NCI-H146 (cell line): ENCODE data around the gene HCK.

Source experiments
- DNase-seq: peaks from one replicate; lab custom pipeline; 2025; lab: John Stamatoyannopoulos, UW

HCK gene

GRCh38 chr20:32062776-32063170 is 10.7 kb downstream of the HCK start:
- no peak for DNase-seq

- DNase-seq: no peak
Measured at GRCh38 chr20:32063695-32064094, 11.7 kb downstream of the HCK start.

DNA sequence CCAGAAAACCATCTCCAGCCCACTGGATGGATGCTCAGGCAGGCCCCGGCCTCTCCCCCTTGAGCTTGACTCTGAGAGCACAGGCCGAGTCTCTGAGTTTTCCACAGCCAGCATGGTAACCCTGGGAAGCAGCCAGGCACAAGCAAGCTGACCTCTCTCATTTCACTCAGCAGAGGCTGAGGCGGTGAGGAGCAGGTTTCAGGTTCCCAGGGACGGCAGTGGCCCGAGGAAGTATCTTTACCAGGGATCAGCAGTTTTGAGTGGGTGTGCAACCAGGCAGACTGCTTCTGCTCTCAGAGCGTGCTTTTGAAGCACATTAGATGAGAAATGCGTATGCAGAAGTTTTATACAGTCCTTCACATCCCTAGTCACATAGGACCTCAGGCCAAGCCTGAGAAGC is 12.6 kb downstream of the HCK start:
- no peak for DNase-seq

- no peak for DNase-seq
Measured at GRCh38 chr20:32067234-32067821, 15.3 kb downstream of the HCK start.

- DNase-seq: no peak
Measured at GRCh38 chr20:32068174-32068573, 16.1 kb downstream of the HCK start.

GRCh38 chr20:32069711-32070110 is 17.7 kb downstream of the HCK start:
- no peak for DNase-seq

- no peak for DNase-seq
Measured at GRCh38 chr20:32070282-32070681, 18.2 kb downstream of the HCK start.

DNA sequence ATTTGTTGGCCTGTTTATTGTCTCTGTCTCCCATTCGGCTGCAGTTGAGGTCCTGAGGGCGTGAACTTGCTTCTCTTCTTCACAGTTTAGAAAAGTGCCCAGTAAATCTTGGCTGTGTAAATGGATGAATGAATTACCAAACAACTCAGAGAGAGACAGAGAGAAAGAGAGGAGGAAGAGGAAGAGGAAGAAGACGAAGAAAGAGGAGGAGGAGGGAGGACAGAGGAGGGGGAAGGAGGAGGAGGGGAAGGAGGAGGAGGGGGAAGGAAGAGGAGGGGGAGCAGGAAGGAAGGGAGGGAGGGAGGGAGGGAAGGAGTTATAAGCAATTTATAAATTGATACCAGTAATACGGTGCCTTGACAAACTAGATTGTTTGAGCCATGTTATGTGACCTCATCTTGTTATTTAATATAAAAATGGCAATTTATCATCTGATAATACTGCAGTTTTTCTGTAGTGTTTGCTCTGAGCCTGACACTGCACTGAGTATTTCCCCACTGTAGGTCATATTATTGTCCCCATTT is 18.7 kb downstream of the HCK start:
- no peak for DNase-seq

GRCh38 chr20:32071395-32072167 is 19.5 kb downstream of the HCK start:
- DNase-seq: no peak

- no peak for DNase-seq
Measured at GRCh38 chr20:32072168-32072750, 20.2 kb downstream of the HCK start.

DNA sequence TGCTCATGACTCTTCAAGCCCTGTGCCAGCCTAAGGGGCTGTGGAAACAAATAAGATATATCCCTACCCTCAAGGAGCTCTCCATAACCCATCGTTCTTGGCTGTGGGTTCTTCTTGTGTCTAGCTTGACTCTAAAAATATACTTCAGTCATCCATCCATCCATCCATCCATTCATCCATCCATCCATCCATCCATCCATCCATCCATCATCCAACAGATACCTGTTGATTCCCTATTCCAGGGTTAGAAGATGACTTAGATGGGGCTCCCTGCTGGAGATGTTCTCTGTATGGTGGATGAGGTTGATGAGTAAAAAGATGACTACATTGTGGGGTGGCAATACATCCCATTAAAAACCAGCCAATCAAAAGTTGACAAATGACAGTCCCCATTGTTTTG is 23.5 kb downstream of the HCK start:
- no peak for DNase-seq

DNA sequence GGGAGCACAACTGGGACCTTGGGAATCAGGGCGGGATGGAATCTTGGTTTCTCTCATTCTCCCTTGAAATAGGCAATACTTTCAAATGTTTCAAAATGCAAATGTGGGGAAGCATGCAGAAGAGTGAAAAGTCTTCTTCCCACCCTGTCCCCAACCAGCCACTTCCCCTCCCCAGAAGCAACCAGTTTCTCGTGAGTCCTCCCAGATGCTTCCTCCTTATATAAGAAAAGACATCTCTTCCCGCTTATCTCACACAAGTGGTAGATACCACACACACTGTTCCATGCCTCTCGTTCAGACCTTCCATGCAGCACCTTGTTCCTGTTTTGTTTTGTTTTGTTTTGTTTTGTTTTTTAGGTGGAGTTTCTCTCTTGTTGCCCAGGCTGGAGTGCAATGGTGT is 25.1 kb downstream of the HCK start:
- DNase-seq: no peak

- no peak for DNase-seq
Measured at GRCh38 chr20:32078322-32078721, 26.3 kb downstream of the HCK start.

DNA sequence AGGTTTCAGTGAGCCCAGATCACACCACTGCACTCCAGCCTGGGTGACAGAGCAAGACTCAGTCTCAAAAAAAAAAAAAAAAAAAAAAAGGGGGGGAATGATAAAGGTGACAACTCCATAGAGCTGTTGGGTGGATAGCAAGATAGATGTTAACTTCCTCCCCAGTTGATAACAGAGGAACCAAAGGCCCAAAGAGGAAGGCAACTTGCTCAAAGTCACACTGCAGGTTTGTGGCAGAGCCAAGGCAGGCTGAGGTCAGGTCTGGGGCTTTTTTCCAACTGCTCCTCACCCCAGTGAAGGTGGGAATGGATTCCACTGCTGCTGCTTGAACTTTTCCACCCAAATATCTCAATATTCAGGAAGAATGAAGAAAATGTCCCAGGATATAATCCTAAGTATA is 26.7 kb downstream of the HCK start:
- no peak for DNase-seq

GRCh38 chr20:32079655-32080109 is 27.6 kb downstream of the HCK start:
- peak; percentile 31 for DNase-seq

- DNase-seq: no peak
Measured at GRCh38 chr20:32080783-32081182, 28.7 kb downstream of the HCK start.

DNA sequence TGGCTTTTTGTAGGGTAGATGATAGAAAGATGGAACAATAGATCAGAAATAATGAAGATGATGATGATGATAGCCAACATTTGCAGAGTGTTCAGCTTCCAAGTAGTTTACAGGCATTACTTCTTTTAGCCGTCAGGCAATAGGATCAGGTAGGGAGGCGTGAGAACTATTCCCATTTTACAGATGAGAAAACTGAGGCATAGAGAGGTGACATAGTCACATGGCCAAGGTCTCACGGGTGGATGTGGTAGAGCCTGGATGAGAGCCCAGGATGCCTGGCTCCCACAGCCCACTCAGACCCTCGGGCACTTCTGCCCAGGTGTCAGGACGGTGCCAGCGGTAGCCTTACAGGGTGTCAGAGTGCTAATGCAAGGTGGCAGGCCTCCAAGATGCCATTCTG is 31.4 kb downstream of the HCK start:
- DNase-seq: no peak

DNA sequence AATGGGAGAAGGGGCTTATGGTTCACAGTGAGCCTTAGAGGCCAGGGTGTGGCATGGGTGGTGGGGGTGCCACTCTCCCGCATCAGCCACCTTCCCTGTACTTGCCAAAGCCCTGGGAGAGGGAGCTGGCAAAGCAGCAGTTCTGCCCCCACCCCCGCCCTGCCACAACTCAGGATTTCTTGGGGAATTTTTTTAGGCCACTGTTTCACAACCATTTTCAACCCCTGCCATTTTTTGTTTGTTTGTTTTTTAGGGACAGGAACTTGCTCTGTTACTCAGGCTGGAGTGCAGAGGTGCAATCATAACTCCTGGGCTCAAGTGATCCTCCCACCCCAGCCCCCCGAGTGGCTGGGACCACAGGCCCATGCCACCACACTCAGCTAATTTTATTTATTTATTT is 35.0 kb downstream of the HCK start:
- DNase-seq: no peak

- DNase-seq: no peak
Measured at GRCh38 chr20:32088759-32089158, 36.7 kb downstream of the HCK start.

DNA sequence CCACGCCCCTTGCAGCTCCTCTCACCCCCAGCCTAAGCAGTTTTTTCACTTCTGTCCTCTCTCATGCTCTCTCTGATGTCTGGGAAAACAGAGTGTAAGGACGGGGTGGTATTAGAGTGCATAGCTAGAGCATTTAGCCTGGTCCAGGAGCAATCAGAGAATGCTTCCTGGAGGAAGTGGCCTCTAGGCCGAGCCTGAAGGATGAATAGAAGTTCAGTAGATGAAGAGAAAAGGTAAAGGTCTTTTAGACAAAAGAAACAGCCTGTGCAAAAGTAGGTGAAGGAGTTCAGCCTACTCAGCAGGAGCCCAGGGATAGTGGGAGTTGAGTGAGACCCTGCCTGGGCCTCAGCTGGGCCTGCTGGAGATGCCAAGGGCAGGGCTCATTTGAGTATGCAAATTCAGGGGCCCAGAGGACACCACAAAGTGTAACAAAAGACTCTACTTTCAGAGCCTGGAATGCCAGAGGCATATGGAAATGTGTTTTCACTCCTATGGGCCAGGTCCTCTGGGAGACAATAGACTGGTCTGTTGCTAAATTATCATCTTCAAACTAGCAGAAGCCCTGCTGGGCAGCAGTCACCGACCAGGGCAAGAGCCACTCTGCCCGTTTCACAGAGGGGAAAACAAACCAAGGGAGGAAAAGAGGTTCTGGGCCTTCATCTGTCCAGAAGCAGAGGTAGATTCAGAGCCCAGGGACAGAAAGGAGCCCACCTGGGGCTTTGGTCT is 37.8 kb downstream of the HCK start:
- no peak for DNase-seq

DNA sequence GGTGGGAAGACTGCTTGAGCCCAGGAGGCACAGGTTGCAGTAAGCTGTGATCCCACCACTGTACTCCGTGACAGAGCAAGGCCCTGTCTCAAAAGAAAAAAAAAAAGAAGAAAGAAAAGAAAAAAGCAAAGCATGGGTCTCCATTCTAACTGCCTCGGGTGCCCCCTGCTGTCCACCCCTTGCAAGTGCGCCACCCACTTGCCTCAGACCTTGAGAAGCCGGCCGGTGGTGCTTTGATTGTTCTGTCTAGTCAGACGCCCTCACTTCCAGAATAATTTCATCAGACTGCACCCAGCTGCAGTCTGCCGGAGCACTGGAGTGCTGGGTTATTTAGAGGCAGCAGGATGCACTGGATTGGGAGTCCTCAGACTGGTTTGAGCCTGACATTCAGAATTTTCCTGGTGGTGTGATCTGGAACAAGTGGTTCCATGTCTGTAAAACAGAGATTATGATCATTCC is 39.9 kb downstream of the HCK start:
- peak; percentile 94 for DNase-seq

DNA sequence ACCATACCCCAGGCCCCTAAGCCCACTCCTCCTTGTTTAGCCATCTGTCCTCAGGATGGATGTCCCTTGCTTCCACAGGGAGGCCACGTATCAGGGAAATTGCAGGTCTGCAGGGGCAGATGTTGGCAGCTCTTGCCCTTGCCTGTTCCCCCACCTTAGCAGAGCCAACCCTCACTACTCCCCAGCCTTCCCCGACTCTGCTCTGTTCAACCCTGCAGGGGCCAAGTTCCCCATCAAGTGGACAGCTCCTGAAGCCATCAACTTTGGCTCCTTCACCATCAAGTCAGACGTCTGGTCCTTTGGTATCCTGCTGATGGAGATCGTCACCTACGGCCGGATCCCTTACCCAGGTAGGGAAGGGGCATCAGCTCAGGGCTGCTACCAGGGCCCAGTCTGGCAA is 46.7 kb downstream of the HCK start:
- no peak for DNase-seq
